Measurements from ENCODE around the gene TCF7L1. TPM values are rescaled to one million over a fixed set of nuclear protein-coding genes. Genes with fewer than 3 reads are reported as not detected.

TCF7L1 gene
- polyA plus RNA-seq, 3 donors, result 0.05 to 0.09 TPM; not detected in 1

- peaks cover 0 to 3% of the 10 kb centered on the region in 2 donors for H3K27me3 ChIP-seq (ENCODE audit: control insufficient read depth in 2 of 2, insufficient read depth in 2 of 2, low read length in 2 of 2)
- H4K20me1 ChIP-seq (ENCODE audit: insufficient read depth, low read length), result no peaks in the 10 kb centered on the region
- intact Hi-C loops (cut with micrococcal nuclease), result no loop called here
- no peaks in the 10 kb centered on the region for H3K4me1 ChIP-seq (ENCODE audit: control insufficient read depth in 1 of 2, insufficient read depth in 2 of 2, low read length in 2 of 2)
- Mint-ChIP-seq H3K9me3 (peaks cover 0 to 2% (median 0%) of the 10 kb centered on the region in 7 donors), H3K4me1 (no peaks in the 10 kb centered on the region), H3K27me3 (ENCODE audit: low read depth in 3 of 3) (peaks cover 9 to 14% (median 9%) of the 10 kb centered on the region in 3 donors), H3K36me3 (no peaks in the 10 kb centered on the region), H3K4me3 (no peak overlapping the region), H3K27ac (no peak overlapping the region)
- H3K36me3 ChIP-seq (replicated peaks in 1 of 2; ENCODE audit: control insufficient read depth in 1 of 2, insufficient read depth in 2 of 2, low read length in 2 of 2), result no peaks in the 10 kb centered on the region
- no peak overlapping the region for H3K27ac ChIP-seq (ENCODE audit: low read depth in 1 of 2, low read length in 2 of 2)
- no peaks in the 10 kb centered on the region for H3K79me2 ChIP-seq (ENCODE audit: insufficient read depth, low read length)
- no peak overlapping the region for H3K4me2 ChIP-seq (replicated peaks; ENCODE audit: extremely low read depth, low read length, poor library complexity, severe bottlenecking)
- H2AFZ ChIP-seq (ENCODE audit: insufficient read depth, low read depth, low read length, poor library complexity, severe bottlenecking), result no peak overlapping the region
- no peak overlapping the region for H3K4me3 ChIP-seq (replicated peaks in 1 of 3; ENCODE audit: low read depth in 2 of 3, low read length in 3 of 3)
- no peaks in the 10 kb centered on the region for H3K9me3 ChIP-seq (replicated peaks in 1 of 2; ENCODE audit: control insufficient read depth in 1 of 2, insufficient read depth in 1 of 2, low read length in 2 of 2)
- WGBS (ENCODE audit: insufficient coverage), result no CpG with 5 or more reads among the region's 2 CpGs
- no peak for DNase-seq
- H3K9ac ChIP-seq (ENCODE audit: insufficient read depth, low read length, poor library complexity, severe bottlenecking), result no peak overlapping the region
- no peak for TF ChIP-seq CTCF (IDR thresholded peaks at IDR 0.05)
Measured at GRCh38 chr2:85234868-85235267, 101.7 kb downstream of the TCF7L1 start.

GRCh38 chr2:85235281-85235680, 102.1 kb downstream of the TCF7L1 start:
- Mint-ChIP-seq H3K36me3 (no peaks in the 10 kb centered on the region), H3K4me3 (no peak overlapping the region), H3K27me3 (ENCODE audit: low read depth in 3 of 3) (peaks cover 9 to 14% (median 12%) of the 10 kb centered on the region in 3 donors), H3K27ac (no peak overlapping the region), H3K9me3 (peaks cover 0 to 2% (median 0%) of the 10 kb centered on the region in 7 donors), H3K4me1 (no peaks in the 10 kb centered on the region)
- no peak overlapping the region for H3K4me2 ChIP-seq (replicated peaks; ENCODE audit: extremely low read depth, low read length, poor library complexity, severe bottlenecking)
- WGBS (ENCODE audit: insufficient coverage), result 80% methylated on average over 1 of the region's 5 CpGs
- no peaks in the 10 kb centered on the region for H3K79me2 ChIP-seq (ENCODE audit: insufficient read depth, low read length)
- intact Hi-C loops (cut with micrococcal nuclease), result no loop called here
- H3K4me3 ChIP-seq (replicated peaks in 1 of 3; ENCODE audit: low read depth in 2 of 3, low read length in 3 of 3), result no peak overlapping the region
- H4K20me1 ChIP-seq (ENCODE audit: insufficient read depth, low read length), result no peaks in the 10 kb centered on the region
- no peaks in the 10 kb centered on the region for H3K36me3 ChIP-seq (replicated peaks in 1 of 2; ENCODE audit: control insufficient read depth in 1 of 2, insufficient read depth in 2 of 2, low read length in 2 of 2)
- TF ChIP-seq CTCF (IDR thresholded peaks at IDR 0.05), result no peak
- no peak overlapping the region for H3K9ac ChIP-seq (ENCODE audit: insufficient read depth, low read length, poor library complexity, severe bottlenecking)
- H3K27ac ChIP-seq (ENCODE audit: low read depth in 1 of 2, low read length in 2 of 2), result no peak overlapping the region
- no peak for DNase-seq
- no peak overlapping the region for H2AFZ ChIP-seq (ENCODE audit: insufficient read depth, low read depth, low read length, poor library complexity, severe bottlenecking)
- H3K4me1 ChIP-seq (ENCODE audit: control insufficient read depth in 1 of 2, insufficient read depth in 2 of 2, low read length in 2 of 2), result no peaks in the 10 kb centered on the region
- H3K27me3 ChIP-seq (ENCODE audit: control insufficient read depth in 2 of 2, insufficient read depth in 2 of 2, low read length in 2 of 2), result peaks cover 0 to 3% of the 10 kb centered on the region in 2 donors
- H3K9me3 ChIP-seq (replicated peaks in 1 of 2; ENCODE audit: control insufficient read depth in 1 of 2, insufficient read depth in 1 of 2, low read length in 2 of 2), result no peaks in the 10 kb centered on the region

Data from CD14-positive monocyte (primary cell).